ENCODE data around the gene CPXM1. TPM values are rescaled to one million over a fixed set of nuclear protein-coding genes. Genes with fewer than 3 reads are reported as not detected.
"Not testable (repeated sequence)": the region's sequence is repeated elsewhere in the genome, so short reads cannot be mapped to it uniquely, and the experiment has no call there.

Gene CPXM1
- total RNA-seq, 1 donor from 2014 or later = 0.14 TPM

GRCh38 chr20:2816583-2817340, 16.3 kb upstream of the CPXM1 start:
- H3K9me3 Mint-ChIP-seq = peaks cover 9% of the 10 kb centered on the region
- no peak for DNase-seq
- no peak overlapping the region for H3K27ac Mint-ChIP-seq
- H3K4me1 Mint-ChIP-seq = peaks cover 10% of the 10 kb centered on the region
- intact Hi-C loops (cut with micrococcal nuclease) = no loop called here
- H3K36me3 Mint-ChIP-seq (ENCODE audit: low read depth) = peaks cover 2% of the 10 kb centered on the region
- peaks cover 70% of the 10 kb centered on the region for H3K27me3 Mint-ChIP-seq
- H3K4me3 Mint-ChIP-seq = no peak overlapping the region

DNA sequence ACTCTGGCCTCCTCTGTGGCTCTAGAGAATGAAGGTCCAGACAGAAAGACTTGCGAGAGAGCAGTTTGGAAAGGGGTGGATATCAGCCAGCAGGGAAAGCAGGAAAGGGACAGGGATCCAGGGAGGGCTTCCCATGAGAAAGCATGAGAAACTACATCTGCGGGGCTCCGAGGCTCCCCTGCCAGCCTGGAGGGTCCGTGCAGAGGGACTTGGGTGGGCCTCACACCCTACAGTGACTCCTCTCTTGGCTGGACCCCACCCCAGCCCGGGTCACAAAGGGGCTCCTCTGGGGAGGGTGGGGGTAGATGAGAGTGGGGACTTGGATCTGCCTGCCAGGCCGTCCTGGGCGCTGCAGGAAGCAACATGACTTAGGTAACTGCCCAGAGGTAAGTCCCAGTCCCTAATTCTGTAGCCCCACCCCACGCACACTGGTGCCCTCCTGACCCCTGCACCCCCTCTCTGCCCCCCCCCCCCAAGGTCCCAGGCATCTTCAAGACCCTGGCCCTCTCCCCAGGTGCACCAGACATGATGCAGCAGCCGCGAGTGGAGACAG, 15.7 kb upstream of the CPXM1 start, which contains the start of gene TMEM239:
Gene TMEM239, plus strand, starts transcription at position 335 of the 553 bp plus-strand sequence. Its CDS starts 191 bp downstream, at position 526.
- Mint-ChIP-seq H3K4me3 (no peak within 1 kb of the TSS), H3K36me3 (ENCODE audit: low read depth) (peaks cover 2% of the 10 kb centered on the region), H3K9me3 (peaks cover 11% of the 10 kb centered on the region), H3K4me1 (peaks cover 6% of the 10 kb centered on the region), H3K27ac (no peak within 1 kb of the TSS), H3K27me3 (peaks cover 71% of the 10 kb centered on the region)
- intact Hi-C loops (cut with micrococcal nuclease) = no loop called here
- DNase-seq = no peak

DNA sequence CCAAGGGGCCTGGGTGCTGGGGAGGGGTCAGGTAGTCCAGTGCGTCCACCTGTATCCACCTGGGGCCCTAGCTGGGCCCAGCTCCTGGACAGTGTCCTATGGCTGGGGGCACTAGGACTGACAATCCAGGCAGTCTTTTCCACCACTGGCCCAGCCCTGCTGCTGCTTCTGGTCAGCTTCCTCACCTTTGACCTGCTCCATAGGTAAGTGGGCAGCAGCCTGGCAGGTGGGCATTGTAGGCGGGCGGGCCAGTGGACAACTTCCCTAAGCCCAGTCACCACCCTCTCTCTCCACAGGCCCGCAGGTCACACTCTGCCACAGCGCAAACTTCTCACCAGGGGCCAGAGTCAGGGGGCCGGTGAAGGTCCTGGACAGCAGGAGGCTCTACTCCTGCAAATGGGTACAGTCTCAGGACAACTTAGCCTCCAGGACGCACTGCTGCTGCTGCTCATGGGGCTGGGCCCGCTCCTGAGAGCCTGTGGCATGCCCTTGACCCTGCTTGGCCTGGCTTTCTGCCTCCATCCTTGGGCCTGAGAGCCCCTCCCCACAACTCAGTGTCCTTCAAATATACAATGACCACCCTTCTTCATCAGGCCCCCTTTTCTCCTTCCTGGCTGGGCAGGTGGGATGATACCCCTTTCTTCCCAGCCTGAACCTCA, 14.9 kb upstream of the CPXM1 start:
- H3K36me3 Mint-ChIP-seq (ENCODE audit: low read depth) = peaks cover 2% of the 10 kb centered on the region

GRCh38 chr20:2814587-2815051, 14.2 kb upstream of the CPXM1 start, which contains the start of gene C20orf141:
Gene C20orf141, plus strand, starts transcription at chr20:2814987. Its CDS starts 198 bp downstream, at chr20:2815185.
- Mint-ChIP-seq H3K4me3 (no peak within 1 kb of the TSS), H3K9me3 (peaks cover 15% of the 10 kb centered on the region), H3K36me3 (ENCODE audit: low read depth) (peaks cover 2% of the 10 kb centered on the region), H3K27ac (no peak within 1 kb of the TSS), H3K4me1 (no peaks in the 10 kb centered on the region), H3K27me3 (peaks cover 67% of the 10 kb centered on the region)
- no peak for DNase-seq
- intact Hi-C loops (cut with micrococcal nuclease) = no loop called here

More for the DNA sequence above, 14.9 kb upstream of the CPXM1 start:
- no peak overlapping the region for H3K4me3 Mint-ChIP-seq
- no peak for DNase-seq
- H3K27ac Mint-ChIP-seq = no peak overlapping the region
- peaks cover 3% of the 10 kb centered on the region for H3K4me1 Mint-ChIP-seq
- H3K9me3 Mint-ChIP-seq = peaks cover 15% of the 10 kb centered on the region
- peaks cover 71% of the 10 kb centered on the region for H3K27me3 Mint-ChIP-seq
- intact Hi-C loops (cut with micrococcal nuclease) = no loop called here

DNA sequence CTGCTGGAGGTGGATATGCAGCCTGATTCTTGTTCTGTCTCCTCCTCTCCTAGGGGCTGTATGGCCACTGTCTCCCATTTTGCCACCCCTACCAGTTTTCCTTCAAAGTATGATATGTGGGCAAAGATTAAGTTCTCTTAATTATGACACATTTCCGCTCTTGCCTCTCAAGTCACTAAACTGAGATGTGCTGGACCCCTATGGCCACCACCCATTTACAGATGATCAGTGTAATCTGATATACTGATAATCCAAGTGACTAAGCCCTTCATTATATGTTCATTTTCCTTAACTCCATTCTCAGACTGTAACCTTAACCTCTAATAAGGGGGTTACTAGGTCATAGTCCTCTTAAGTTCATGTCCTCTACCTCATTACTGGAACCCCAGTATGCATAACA, 13.6 kb upstream of the CPXM1 start:
- Mint-ChIP-seq H3K4me3 (no peak overlapping the region), H3K27ac (no peak overlapping the region), H3K4me1 (no peaks in the 10 kb centered on the region), H3K36me3 (ENCODE audit: low read depth) (peaks cover 2% of the 10 kb centered on the region), H3K9me3 (peaks cover 15% of the 10 kb centered on the region), H3K27me3 (peaks cover 64% of the 10 kb centered on the region)
- no peak for DNase-seq
- intact Hi-C loops (cut with micrococcal nuclease) = no loop called here

DNA sequence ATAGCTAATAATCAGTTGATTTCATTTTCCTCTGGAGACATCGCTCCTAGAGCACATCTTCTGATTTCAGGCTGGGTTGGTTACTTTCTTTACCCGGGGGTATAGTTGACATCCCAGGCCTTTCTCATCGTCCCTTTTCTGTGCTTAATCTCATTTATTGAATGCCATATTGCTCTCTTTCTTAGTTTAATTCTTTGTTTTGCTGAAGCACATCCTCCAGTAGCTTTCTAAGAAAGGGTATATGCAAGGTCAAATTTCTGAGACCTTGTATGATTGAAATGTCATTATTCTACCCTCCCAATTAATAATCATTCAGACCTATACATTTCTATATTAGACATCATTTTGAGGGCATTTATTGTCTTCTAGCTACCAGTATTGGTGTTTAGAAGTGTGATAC, 11.8 kb upstream of the CPXM1 start:
- H3K27me3 Mint-ChIP-seq = peaks cover 53% of the 10 kb centered on the region
- no peak for DNase-seq
- no peaks in the 10 kb centered on the region for H3K4me1 Mint-ChIP-seq
- H3K36me3 Mint-ChIP-seq (ENCODE audit: low read depth) = peaks cover 2% of the 10 kb centered on the region
- H3K4me3 Mint-ChIP-seq = no peak overlapping the region
- H3K9me3 Mint-ChIP-seq = peaks cover 15% of the 10 kb centered on the region
- intact Hi-C loops (cut with micrococcal nuclease) = no loop called here
- H3K27ac Mint-ChIP-seq = no peak overlapping the region

DNA sequence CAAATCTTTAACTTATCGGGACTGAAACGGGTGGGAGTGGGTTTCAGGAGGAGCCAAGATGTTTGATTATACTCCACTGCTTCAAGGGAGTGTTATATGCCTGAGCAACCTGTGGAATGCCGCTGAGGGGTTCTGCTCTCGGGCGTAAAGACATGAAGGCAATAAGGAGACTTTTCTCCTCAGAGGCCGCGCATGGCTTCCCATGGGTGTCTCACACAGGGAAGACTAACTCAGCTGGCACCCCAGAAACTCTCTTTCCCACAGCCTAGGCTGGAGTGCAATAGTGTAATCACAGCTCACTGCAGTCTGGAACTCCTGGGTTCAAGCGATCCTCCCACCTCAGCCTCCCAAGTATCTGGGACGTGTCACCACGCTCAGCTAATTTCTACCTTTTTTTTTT, 9.3 kb upstream of the CPXM1 start:
- DNase-seq = no peak
- Mint-ChIP-seq H3K27me3 (peaks cover 63% of the 10 kb centered on the region), H3K27ac (no peak overlapping the region), H3K4me1 (no peaks in the 10 kb centered on the region), H3K4me3 (no peak overlapping the region), H3K9me3 (peaks cover 15% of the 10 kb centered on the region), H3K36me3 (ENCODE audit: low read depth) (peaks cover 2% of the 10 kb centered on the region)
- intact Hi-C loops (cut with micrococcal nuclease) = no loop called here

DNA sequence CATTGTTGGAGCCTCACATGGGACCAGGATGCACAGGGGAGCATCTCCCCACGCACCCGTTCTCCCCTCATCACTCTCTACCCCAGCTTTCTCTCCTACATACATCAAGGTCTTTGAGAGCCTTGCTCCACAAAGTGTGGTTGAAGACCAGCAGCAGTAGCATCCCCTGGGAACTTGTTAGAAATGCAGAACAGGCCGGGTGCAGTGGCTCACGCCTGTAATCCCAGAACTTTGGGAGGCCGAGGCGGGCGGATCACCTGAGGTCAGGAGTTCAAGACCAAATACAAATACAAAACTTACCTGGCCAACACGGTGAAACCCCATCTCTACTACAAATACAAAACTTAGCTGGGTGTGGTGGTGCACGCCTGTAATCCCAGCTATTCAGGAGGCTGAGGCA, 7.5 kb upstream of the CPXM1 start:
- Mint-ChIP-seq H3K9me3 (peaks cover 15% of the 10 kb centered on the region), H3K27me3 (peaks cover 57% of the 10 kb centered on the region)
- H3K4me3 Mint-ChIP-seq; DNase-seq; intact Hi-C loops (cut with micrococcal nuclease); H3K36me3 Mint-ChIP-seq (ENCODE audit: low read depth); H3K27ac Mint-ChIP-seq; H3K4me1 Mint-ChIP-seq: not testable (repeated sequence)

DNA sequence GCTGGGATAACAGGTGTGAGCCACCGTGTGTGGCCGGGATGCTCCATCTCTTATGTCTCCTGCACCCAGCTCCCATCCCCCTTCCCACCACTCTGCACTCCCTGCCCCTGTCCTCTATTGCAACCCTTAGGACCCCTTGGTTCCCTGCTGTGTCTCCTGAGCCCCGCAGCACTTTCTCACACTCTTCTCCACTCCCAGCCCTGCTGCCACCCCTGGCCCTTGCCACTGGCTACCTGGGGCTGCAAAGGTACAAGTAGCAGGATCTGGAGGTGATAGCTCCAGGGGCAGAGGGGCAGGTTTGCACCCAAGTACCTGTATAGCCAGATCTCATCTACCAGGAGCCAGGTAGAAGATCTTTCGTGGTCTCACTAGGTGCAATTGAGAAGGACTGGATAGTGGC, 6.6 kb upstream of the CPXM1 start:
- DNase-seq = no peak
- intact Hi-C loops (cut with micrococcal nuclease) = no loop called here
- Mint-ChIP-seq H3K27me3 (peaks cover 54% of the 10 kb centered on the region), H3K4me3 (no peak overlapping the region), H3K4me1 (no peaks in the 10 kb centered on the region), H3K36me3 (ENCODE audit: low read depth) (peaks cover 1% of the 10 kb centered on the region), H3K9me3 (peaks cover 8% of the 10 kb centered on the region), H3K27ac (no peak overlapping the region)

- H3K27ac Mint-ChIP-seq = no peak overlapping the region
- intact Hi-C loops (cut with micrococcal nuclease) = no loop called here
- H3K4me3 Mint-ChIP-seq = no peak overlapping the region
- H3K27me3 Mint-ChIP-seq = peaks cover 53% of the 10 kb centered on the region
- H3K36me3 Mint-ChIP-seq (ENCODE audit: low read depth) = peaks cover 1% of the 10 kb centered on the region
- peaks cover 3% of the 10 kb centered on the region for H3K4me1 Mint-ChIP-seq
- H3K9me3 Mint-ChIP-seq = peaks cover 4% of the 10 kb centered on the region
- no peak for DNase-seq
Measured at GRCh38 chr20:2806351-2806701, 5.9 kb upstream of the CPXM1 start.

DNA sequence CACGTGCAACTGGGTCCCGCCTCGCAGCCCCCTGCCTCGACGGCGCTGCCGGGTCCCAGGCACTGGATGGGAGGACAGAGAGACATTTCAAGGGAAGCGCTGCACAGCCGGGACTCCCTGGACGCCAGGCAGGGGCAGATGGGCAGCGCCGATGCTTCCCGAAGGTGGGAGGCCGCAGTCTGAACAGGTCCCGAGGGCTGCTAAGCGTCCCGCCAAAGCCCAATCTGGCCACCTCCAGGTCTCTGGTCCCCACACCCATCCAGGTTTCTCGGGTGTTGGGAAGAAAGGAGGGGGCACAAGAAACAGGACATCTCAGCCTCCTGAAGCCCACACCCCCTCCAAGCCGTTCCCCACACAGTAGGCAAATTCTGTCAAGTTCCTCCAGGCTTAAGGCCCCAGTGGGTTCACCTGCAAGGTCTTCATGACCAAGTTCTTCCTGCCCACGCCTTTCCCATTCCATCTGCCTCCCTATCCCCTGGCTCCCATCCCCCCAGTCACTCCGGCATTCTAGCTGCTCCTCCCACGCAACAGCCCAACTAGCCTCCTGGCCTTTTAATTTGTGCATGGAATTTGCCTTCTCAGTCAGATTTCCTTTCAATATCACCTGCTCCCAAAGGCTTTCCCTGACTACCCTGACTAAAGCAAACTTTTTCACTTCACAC, 5.4 kb upstream of the CPXM1 start:
- DNase-seq = no peak
- H3K27me3 Mint-ChIP-seq = peaks cover 53% of the 10 kb centered on the region
- peaks cover under 1% of the 10 kb centered on the region for H3K9me3 Mint-ChIP-seq
- intact Hi-C loops (cut with micrococcal nuclease) = no loop called here
- H3K4me1 Mint-ChIP-seq = peaks cover 8% of the 10 kb centered on the region
- H3K27ac Mint-ChIP-seq = no peak overlapping the region
- peaks cover 1% of the 10 kb centered on the region for H3K36me3 Mint-ChIP-seq (ENCODE audit: low read depth)
- H3K4me3 Mint-ChIP-seq = no peak overlapping the region

DNA sequence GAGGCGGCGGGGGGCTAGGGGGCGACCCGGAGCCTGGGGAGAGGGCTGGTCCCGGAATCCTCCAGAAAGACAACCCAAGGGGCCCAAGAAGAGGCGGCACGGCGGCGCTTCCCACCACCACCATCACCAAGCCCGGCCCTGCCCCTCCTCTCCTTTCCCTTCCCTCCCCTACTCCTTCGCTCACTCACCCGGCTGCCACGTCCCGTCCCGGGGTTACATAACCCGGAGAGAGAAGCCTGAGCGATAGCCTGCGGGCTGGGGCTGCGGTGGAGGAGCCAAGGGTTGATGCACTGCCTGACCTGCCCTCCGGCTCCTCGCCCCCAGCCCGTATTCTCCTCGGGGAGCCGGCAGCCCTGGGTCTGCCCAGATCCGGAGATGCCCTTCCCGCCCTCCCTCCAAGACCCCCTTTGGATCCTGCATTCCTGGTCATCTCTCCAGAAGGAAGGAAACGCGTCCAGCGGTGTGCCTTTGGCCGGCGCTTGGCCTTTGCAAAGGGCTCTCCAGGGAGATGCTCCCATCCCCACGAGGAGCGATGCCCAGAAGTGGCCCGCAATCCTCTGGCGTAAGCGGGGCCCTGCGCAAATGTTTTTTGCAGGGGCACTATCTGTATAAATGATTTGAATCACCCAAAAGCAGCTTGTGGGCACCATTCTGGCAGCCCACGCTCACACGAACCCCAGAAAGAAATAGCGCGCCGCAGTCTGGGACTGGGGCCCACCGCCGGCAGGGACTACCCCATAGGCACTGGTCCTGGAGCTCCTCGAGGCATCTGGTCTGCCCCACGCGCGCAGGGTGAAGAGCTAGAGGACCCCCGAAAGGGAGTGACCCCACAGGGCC, 4.6 kb upstream of the CPXM1 start:
- no peaks in the 10 kb centered on the region for H3K9me3 Mint-ChIP-seq
- H3K27me3 Mint-ChIP-seq = peaks cover 51% of the 10 kb centered on the region
- no peak for DNase-seq
- intact Hi-C loops (cut with micrococcal nuclease) = no loop called here
- no peak overlapping the region for H3K4me3 Mint-ChIP-seq
- H3K4me1 Mint-ChIP-seq = peaks cover 12% of the 10 kb centered on the region
- no peak overlapping the region for H3K27ac Mint-ChIP-seq
- H3K36me3 Mint-ChIP-seq (ENCODE audit: low read depth) = peaks cover 2% of the 10 kb centered on the region
